ENCODE data around the gene LECT2.

Gene LECT2

GRCh38 chr5:135978212-135978631 lies 23.4 kb upstream of the LECT2 start:
- DNase-seq = no peak

GRCh38 chr5:135977375-135977928 lies 22.7 kb upstream of the LECT2 start:
- DNase-seq = peak; percentile 8

- DNase-seq = no peak
Measured at GRCh38 chr5:135976216-135976615, 21.4 kb upstream of the LECT2 start.

GRCh38 chr5:135975122-135975521 lies 20.3 kb upstream of the LECT2 start:
- DNase-seq = no peak

GRCh38 chr5:135974021-135974600 lies 19.3 kb upstream of the LECT2 start:
- DNase-seq = no peak

GRCh38 chr5:135973323-135974020 lies 18.7 kb upstream of the LECT2 start:
- no peak for DNase-seq

GRCh38 chr5:135971701-135972100 lies 16.9 kb upstream of the LECT2 start:
- no peak for DNase-seq

- DNase-seq = no peak
Measured at GRCh38 chr5:135966790-135967189, 12.0 kb upstream of the LECT2 start.

- no peak for DNase-seq
Measured at GRCh38 chr5:135966165-135966564, 11.4 kb upstream of the LECT2 start.

GRCh38 chr5:135965504-135965903 lies 10.7 kb upstream of the LECT2 start:
- no peak for DNase-seq

GRCh38 chr5:135964670-135965320 lies 10.0 kb upstream of the LECT2 start:
- no peak for DNase-seq

GRCh38 chr5:135955525-135955924 lies 742 bp upstream of the LECT2 start:
- DNase-seq = no peak

GRCh38 chr5:135953850-135954249 lies 933 bp downstream of the LECT2 start:
- no peak for DNase-seq

GRCh38 chr5:135952683-135953082 lies 2.1 kb downstream of the LECT2 start:
- DNase-seq = no peak

GRCh38 chr5:135951807-135952206 lies 3.0 kb downstream of the LECT2 start:
- DNase-seq = no peak

- no peak for DNase-seq
Measured at GRCh38 chr5:135951257-135951656, 3.5 kb downstream of the LECT2 start.

GRCh38 chr5:135950611-135951010 lies 4.2 kb downstream of the LECT2 start:
- DNase-seq = no peak

GRCh38 chr5:135944967-135945560 lies 9.7 kb downstream of the LECT2 start:
- peak; percentile 0 for DNase-seq

GRCh38 chr5:135944564-135944963 lies 10.2 kb downstream of the LECT2 start:
- no peak for DNase-seq

- no peak for DNase-seq
Measured at GRCh38 chr5:135942202-135942771, 12.5 kb downstream of the LECT2 start.

GRCh38 chr5:135941711-135942110 lies 13.1 kb downstream of the LECT2 start:
- DNase-seq = no peak

- DNase-seq = no peak
Measured at GRCh38 chr5:135937245-135937911, 17.4 kb downstream of the LECT2 start.

GRCh38 chr5:135934939-135935338 lies 19.8 kb downstream of the LECT2 start:
- DNase-seq = no peak
